ENCODE data around the gene ZNF300.
"Not testable (repeated sequence)": the region's sequence is repeated elsewhere in the genome, so short reads cannot be mapped to it uniquely, and the experiment has no call there.

Gene ZNF300

DNA sequence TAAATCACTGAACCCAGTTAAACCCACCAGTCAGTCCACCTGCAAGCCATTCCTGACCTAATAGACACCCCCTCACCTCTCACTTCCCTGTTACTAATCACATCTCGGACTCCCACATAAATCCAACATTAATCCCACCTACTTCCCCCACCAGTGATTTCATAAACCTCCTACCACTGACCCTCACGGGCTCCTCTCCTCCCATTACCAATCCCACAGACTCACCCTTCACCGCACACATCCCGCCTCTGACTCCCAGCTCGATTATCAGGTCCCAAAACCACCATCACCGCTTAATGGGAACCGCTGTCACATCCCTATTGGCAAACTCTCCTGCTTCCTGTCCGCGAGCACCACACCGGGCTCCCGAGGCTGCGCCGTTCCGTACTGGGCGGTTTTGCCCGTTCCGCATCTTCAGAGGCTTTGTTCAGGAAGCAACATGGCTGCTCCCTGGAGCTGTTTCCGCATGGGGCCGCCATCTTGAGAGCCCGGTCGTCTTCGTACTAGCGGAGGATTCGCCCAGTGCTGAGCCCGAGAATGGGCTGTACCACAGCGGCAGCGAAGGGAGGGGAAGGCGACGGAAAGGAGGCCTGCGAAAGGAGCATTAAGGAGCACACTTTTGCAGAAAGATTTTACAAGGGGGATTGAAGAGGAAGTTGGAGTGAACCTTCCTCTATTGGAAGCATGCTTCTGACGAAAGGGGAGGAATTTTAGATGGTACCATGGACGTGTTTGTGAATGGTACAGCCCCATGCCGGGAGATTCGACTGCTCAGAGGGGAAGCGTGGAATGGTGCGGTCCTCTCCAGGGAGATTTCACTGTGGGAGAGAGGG lies at the start of gene ZNF300:
TSS of gene ZNF300 (minus strand) at position 502 of the 833 bp plus-strand sequence. CDS start 1,825 bp downstream, outside the sequence.
- no peak for DNase-seq

DNA sequence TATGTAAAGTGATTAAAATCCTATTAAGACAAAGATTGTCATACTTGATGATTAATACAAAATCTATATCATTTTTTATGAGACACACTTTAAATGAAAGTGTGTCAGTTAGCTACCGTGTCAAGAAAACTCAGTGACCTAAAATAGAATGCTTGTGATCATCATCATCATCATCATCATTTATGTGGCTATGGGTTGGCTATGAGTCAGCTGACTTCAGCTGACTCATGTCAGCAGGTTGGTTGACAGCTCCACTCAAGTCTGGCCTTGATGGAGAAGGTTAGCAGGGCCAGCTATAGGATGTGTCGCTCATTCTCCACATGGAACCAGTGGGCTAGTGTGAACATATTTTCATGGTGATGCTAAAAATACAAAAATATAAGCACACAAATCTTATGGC lies 43.8 kb upstream of the ZNF300 start:
- no peak for DNase-seq

DNA sequence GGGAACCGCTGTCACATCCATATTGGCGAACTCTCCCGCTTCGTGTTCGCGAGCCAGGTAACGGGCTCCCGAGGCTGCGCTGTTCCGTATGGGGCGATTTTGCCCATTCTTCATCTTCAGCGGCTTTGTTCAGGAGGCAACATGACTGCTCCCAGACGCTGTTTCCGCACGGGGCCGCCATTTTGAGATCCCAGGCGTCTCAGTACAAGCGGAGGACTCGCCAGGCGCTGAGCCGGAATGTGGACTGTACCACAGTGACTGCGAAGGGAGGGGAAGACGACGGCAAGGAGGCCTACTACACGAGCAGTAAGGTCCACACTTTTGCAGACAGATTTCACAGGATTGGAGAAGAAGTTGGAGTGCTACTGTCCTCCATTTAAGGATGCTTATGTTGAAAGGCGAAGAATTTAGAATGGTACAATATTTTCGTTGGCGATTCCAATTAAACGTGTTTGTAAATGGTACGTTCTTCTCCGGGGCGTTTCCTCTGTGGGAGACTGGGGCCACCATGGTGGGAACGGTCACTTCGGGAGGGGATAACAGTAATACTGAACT lies 41.6 kb upstream of the ZNF300 start:
- no peak for DNase-seq

DNA sequence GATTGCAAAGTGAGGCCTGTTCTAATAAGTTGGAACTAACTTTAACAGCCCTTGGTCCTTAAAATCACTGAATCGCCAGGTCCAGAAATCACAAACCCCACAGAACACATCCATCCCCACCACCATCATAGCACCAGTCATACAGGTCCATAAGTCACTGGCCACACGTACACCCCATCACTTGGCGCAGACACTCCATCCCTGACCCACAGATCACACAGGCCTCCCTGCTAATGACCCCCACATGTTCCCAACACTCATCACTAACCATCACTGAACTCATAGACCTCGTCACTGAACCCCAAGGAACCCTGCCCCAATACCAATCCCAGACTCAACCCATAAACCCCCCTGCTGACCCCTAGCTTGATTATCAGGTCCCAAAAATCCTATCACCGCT lies 41.2 kb upstream of the ZNF300 start:
- no peak for DNase-seq

DNA sequence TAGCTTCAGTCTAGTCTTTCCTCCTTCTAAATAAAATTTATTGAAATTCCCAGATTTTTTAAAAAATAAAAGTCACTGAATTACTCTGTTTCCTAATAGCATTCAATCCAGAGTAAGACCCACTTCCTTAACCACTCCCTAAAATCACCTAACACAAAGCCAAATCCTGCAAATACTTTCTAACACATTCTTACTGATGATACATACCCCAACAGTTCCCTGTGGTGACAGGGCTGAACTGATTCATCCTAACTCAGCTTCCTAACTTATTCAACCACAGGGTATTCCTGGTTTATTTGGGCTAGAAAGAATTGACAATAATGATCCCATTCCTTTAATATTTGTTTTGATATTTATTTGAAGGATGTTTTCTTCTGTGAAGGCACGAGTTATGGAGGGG lies 40.7 kb upstream of the ZNF300 start:
- DNase-seq, result no peak

DNA sequence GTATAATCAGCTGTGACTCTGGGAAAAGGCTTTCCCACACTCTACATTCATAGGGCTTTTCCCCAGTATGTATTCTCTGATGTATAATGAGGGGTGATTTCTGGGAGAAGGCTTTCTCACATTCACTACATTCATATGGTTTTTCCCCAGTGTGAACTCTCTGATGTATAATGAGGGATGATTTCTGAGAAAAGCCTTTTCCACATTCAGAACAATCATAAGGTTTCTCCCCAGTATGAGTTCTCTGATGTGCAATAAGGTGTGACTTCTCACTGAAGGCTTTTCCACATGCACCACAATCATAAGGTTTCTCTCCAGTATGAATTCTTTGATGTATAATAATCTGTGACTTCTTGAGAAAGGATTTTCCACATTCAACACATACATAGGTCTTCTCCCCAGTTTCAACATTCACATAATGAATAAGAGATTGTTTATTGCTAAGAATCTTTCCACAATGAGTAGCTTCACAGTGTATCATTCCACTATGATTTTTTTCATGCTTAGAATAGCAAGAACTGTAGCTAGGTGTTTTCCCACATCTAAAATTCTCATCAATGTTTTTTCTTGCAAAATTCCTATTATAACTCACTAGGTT lies 26.7 kb upstream of the ZNF300 start:
- DNase-seq, result no peak

DNA sequence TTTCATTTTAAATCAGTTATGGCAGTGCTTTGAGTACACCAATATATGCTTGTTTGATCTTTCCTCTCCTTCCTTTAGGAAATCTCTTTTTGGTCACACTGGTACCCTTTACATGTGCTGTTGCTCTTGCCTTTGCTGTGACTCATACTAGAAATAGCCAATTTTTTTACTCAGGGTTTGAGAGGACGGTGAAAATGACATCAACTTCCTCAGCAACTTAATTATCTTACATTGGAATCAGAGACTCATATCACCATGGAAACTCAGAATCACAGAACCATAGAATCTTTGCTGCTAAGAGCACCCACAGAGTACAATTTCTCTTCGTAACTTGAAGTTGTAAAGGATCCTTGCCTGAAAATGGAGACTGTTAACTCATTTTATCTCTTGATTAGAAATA lies 13.8 kb upstream of the ZNF300 start:
- no peak for DNase-seq

DNA sequence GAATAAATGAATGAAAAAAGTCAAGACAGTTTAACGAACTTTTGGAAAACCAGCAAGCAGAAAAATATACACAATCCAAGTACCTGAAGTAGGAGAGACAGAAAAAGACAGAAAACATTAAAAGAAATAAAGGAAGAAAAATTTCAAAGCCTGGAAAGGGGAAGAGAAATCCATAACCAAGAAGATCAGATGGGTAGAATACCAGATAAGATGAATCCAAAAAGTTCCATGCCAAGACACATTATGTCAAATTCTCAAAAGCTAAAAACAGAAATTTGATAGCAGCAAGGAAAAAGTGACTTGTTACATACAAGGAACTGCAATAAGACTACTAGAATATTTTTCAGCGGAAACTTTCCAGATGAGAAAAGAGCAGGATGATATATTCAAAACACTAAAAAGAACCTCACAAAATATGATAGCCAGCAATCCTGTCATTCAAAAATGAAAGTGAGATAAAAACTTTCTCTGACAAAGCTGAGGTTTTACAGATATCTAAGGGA lies 7.6 kb upstream of the ZNF300 start:
- no peak for DNase-seq

DNA sequence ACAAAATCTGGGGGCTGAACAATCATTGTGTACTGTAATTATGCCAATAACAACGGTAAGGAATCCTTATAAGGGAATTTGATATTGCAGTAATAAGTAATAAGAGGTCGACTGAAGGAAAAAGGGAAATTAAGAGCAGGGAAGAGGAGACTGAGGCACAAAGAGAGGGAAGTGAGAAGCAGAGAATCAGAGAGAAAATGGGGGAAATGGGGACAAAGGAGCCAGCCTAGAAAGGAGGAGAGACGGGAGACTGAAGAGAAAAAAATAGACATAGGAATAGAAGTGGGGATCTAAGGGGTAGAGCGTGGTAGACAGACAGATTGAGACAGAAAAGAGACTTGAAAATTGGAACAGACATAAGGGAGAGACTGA lies 518 bp upstream of the ZNF300 start:
- DNase-seq, result no peak

DNA sequence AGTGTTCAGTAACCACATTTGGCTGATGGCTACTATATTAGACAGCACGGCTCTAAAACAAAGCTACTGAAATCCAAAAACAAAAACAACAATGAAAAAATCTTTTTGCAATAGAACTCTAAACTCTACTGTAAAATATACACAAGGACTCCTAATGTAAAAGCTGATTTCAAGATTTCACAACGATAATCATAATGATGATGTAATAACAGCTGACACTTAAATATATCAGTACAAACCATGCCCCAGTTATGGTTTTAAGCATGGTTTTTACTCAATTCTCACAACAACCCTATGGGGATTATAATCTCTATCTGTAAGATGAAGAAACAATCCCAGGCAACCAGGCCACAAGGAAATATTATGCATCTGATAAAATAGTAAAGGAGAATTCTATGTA lies 3.3 kb downstream of the ZNF300 start:
- DNase-seq, result no peak

DNA sequence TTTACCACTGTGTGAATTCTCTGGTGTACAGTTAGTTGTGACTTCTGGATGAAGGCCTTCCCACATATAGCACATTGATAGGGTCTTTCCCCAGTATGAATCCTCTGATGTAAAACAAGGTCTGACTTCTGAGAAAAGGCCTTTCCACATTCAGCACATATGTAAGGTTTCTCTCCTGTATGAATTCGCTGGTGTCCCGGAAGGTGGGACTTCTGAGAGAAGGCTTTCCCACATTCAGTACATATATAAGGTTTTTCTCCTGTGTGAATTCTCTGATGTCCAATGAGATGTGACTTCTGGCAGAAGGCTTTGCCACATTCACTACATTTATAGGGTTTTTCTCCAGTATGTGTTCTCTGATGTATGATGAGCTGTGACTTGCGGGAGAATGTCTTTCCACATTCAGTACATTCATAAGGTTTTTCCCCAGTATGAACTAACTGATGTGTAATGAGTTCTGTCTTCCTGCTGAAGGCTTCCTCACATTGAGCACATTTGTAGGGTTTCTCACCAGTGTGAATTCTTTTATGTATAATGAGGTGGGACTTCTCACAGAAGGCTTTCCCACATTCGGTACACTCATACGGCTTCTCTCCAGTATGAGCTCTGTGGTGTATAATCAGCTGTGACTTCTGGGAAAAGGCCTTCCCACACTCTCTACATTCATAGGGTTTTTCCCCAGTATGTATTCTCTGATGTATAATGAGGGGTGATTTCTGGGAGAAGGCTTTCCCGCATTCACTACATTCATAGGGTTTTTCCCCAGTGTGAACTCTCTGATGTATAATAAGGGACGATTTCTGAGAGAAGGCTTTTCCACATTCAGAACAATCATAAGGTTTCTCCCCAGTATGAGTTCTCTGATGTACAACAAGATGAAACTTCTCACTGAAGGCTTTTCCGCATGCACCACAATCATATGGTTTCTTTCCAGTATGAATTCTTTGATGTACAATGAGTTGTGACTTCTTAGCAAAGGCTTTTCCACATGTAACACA lies 9.1 kb downstream of the ZNF300 start:
- DNase-seq, result no peak

DNA sequence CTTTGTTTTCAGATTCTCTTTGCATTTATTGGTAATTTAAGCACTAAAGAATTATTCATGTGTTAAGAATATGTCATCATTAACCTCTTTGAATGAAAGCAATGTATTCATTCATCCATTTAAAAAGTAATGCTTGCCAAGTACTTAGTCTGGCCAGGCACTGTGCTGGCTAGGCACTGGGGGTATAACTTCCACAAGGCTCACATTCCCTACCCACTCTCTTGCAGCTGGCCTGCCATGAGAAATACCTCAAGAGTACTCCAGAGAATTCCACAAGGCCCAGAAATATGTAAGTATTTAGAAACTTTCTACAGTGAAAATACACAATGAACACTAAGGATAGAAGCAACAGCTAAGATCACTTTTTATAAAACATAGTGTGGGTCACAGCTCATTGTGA lies 25.4 kb downstream of the ZNF300 start:
- no peak for DNase-seq

DNA sequence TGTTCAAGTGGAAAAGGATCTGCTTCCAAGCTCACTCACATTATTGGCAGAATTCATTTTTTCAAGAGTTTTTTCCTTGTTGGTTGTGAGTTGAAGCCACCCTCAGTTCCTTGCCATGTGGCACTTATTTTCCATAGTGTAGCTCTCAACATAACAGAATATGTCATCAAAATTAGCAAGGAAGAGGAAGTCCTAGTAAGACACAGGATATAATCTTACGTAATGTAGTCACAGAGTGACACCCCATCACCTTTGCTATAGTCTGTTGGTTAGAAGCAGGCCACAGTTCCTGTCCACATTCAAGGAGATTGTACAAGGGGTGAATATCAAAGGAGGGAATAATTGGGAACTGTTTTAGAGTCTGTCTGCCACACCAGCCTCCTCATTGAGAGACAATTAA lies 42.7 kb downstream of the ZNF300 start:
- peak in 1 of 2 experiments; percentile 17 for DNase-seq

DNA sequence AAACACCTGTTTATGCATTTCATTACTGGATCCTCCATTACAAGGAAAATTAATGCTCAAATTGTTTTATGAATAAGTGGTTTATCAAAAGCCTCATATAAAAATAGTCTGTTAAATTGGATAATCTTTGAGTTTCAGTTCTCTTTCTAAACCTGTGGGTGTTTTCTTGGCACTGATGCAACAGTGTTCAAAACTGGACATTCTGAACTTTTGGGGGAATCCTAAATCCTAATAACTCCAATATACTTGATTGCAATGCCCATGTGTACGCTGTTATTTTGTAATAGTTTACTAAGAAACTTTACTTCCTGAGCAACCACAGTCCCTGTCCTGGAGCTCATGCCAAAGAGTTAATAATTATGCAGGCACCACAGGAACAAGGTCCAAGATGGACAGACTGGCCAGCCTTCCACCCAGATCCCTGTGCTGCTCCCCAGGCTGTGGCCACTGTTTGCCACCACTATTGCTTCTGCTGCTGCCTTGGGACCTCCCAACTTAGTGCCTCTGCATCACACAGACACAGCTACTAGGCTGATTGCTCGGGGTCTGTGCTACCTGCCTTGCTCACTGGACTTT lies 44.4 kb downstream of the ZNF300 start:
- DNase-seq, result no peak

DNA sequence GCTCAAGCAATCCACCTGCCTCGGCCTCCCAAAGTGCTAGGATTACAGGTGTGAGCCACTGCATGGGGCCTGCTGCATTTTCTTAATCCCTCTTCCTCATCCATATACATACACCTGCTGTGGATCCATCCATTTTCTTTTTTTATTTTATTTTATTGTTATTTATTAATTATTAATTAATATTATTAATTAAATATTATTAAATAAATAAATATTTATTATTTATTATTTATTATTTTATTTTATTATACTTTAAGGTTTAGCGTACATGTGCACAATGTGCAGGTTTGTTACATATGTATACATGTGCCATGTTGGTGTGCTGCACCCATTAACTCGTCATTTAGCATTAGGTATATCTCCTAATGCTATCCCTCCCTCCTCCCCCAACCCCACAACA lies 48.1 kb downstream of the ZNF300 start:
- not testable (repeated sequence) for DNase-seq

DNA sequence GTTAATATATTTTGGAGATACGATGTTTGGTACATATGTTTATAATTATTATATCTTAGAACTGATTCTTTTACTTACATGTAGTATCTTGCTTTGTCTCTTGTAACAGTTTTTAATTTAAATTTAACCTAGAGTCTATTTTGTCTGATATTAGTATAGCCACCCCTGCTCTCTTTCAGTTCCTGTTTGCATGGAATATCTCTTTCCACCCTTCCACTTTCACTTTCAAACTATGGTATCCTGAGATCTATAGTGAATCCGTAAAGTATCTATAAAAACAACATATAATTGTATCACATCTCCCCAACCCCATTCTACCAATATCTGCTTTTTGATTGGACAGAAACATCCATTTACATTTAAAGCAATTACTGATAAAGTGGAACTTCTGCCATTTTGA lies 51.2 kb downstream of the ZNF300 start:
- no peak for DNase-seq

DNA sequence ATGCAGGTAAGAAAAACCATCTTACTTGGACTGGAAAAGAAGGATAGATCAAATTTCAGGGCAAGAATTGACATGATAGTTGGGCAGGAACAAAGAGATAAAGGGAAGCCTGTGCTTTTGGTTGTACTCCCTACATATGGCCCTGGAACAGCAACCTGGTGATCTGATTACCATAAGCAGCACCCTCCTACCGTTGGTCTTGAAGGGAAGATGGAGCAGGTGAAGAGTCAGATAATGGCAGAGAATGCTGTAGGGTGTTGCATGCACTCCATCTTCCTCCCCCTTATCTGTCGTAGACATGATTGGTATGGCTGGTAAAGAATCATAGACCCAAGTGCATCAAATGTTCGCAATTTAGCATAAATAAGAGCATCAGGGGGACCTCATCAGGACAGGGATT lies 53.7 kb downstream of the ZNF300 start:
- no peak for DNase-seq

DNA sequence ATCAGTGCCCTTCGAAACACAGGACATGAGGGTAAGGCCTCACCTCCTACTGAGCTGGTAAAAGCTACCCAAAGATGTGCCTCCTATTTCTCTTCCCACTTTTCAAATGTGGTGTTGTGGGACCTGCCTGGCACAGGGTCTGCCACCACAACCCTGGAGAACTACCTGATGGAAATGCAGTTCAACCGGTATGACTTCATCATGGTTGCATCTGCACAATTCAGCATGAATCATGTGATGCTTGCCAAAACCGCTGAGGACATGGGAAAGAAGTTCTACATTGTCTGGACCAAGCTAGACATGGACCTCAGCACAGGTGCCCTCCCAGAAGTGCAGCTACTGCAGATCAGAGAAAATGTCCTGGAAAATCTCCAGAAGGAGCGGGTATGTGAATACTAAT lies 56.5 kb downstream of the ZNF300 start:
- no peak for DNase-seq

DNA sequence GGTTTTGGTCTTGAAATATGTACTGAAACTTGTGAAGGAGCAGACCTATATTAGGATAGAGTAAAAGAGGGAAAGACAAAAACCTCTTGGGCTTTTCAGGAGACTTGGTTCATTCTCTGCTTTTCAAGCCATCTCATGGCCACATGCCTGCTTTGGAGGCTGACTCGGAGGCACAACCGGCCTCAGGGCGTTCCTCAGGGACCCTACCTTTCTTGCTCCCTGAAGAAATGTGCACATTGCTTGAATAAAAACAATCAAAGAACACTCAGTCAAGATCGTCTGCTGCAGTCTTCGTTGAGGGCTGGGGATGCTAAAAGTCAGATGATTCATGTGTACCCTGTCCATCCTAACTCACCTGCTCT lies 57.5 kb downstream of the ZNF300 start:
- DNase-seq, result no peak

DNA sequence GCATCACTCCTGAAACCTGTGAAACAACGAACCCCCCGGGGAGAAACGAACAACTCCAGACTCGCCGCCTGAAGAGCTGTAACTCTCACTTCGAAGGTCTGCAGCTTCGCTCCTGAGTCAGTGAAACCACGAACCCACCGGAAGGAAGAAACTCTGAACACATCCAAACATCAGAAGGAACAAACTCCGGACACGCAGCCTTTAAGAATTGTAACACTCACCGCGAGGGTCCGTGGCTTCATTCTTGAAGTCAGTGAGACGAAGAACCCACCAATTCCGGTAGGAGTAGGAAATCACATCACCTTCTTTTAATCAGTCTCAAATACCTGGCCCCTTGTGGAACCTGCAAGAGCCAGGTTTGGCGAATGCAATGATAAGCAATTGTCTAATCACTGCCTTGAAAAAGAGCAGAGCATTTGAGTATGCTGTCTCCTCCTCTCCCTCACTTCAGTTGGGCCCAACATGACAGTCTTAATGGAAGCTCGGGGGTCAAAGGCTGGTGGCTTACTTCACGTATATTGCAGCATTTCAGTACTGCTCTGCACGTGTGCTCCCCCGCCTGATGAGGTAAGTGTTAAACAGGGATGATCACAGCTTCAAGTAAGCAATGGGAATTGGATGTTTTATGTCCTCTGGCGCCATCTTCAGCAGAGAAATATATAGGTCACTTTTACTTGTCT lies 58.0 kb downstream of the ZNF300 start:
- peak; percentile 97 to 98 for DNase-seq

DNA sequence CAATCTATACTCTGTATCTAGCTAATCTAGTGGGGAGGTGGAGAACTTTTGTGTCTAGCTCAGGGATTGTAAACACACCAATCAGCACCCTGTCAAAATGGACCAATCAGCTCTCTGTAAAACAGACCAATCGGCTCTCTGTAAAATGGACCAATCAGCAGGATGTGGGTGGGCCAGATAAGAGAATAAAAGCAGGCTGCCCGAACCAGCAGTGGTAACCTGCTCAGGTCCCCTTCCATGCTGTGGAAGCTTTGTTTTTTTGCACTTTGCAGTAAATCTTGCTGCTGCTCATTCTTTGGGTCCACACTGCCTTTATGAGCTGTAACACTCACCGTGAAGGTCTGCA lies 58.5 kb downstream of the ZNF300 start, which contains the start of gene IRGM:
TSS of gene IRGM (plus strand) at position 214 of the 346 bp plus-strand sequence. CDS start 1,603 bp downstream, outside the sequence.
- DNase-seq, result not testable (repeated sequence)
